Measurements from ENCODE around the gene PRPS1. TPM values are rescaled to one million over a fixed set of nuclear protein-coding genes. Genes with fewer than 3 reads are reported as not detected.

Gene PRPS1
- total RNA-seq, 1 donor from 2014 or later = 19.9 TPM

GRCh38 chrX:107597264-107597663 is 31.0 kb upstream of the PRPS1 start:
- Histone ChIP-seq H3K4me3 (no peak overlapping the region), H3K9me3 (no peaks in the 10 kb centered on the region), H3K27me3 (no peaks in the 10 kb centered on the region), H3K36me3 (no peaks in the 10 kb centered on the region), H3K27ac (no peak overlapping the region), H3K4me1 (no peaks in the 10 kb centered on the region)
- intact Hi-C loops (cut with DNase I) = no loop called here
- DNase-seq (ENCODE audit: extremely low spot score in 2 of 2) = no peak
- TF ChIP-seq POLR2A (IDR thresholded peaks at IDR 0.05) (no peak), POLR2AphosphoS5 (IDR thresholded peaks at IDR 0.05; ENCODE audit: insufficient read depth in 1 of 2, low read depth in 1 of 2) (no peak), CTCF (IDR thresholded peaks at IDR 0.05) (no peak)

- TF ChIP-seq POLR2A (IDR thresholded peaks at IDR 0.05) (no peak), CTCF (IDR thresholded peaks at IDR 0.05) (no peak), POLR2AphosphoS5 (IDR thresholded peaks at IDR 0.05; ENCODE audit: insufficient read depth in 1 of 2, low read depth in 1 of 2) (no peak)
These were observed 30.5 kb upstream of the PRPS1 start for GRCh38 chrX:107597791-107598190.

GRCh38 chrX:107599450-107599861 is 28.9 kb upstream of the PRPS1 start:
- H3K9me3 ChIP-seq = no peaks in the 10 kb centered on the region
- no peaks in the 10 kb centered on the region for H3K27me3 ChIP-seq
- intact Hi-C loops (cut with DNase I) = no loop called here
- no peaks in the 10 kb centered on the region for H3K36me3 ChIP-seq
- TF ChIP-seq POLR2A (IDR thresholded peaks at IDR 0.05) (no peak), POLR2AphosphoS5 (IDR thresholded peaks at IDR 0.05; ENCODE audit: insufficient read depth in 1 of 2, low read depth in 1 of 2) (no peak), CTCF (IDR thresholded peaks at IDR 0.05) (no peak)
- H3K4me1 ChIP-seq = no peaks in the 10 kb centered on the region
- no peak overlapping the region for H3K4me3 ChIP-seq
- no peak for DNase-seq (ENCODE audit: extremely low spot score in 2 of 2)
- H3K27ac ChIP-seq = no peak overlapping the region

More at GRCh38 chrX:107597791-107598190, 30.5 kb upstream of the PRPS1 start:
- H3K27ac ChIP-seq = no peak overlapping the region
- H3K4me3 ChIP-seq = no peak overlapping the region
- DNase-seq (ENCODE audit: extremely low spot score in 2 of 2) = no peak
- no peaks in the 10 kb centered on the region for H3K36me3 ChIP-seq
- intact Hi-C loops (cut with DNase I) = no loop called here
- H3K27me3 ChIP-seq = no peaks in the 10 kb centered on the region
- H3K4me1 ChIP-seq = no peaks in the 10 kb centered on the region
- no peaks in the 10 kb centered on the region for H3K9me3 ChIP-seq

GRCh38 chrX:107600366-107600765 is 27.9 kb upstream of the PRPS1 start:
- Histone ChIP-seq H3K4me1 (no peaks in the 10 kb centered on the region), H3K4me3 (no peak overlapping the region), H3K9me3 (no peaks in the 10 kb centered on the region), H3K36me3 (no peaks in the 10 kb centered on the region), H3K27me3 (no peaks in the 10 kb centered on the region), H3K27ac (no peak overlapping the region)
- TF ChIP-seq POLR2A (IDR thresholded peaks at IDR 0.05) (no peak), POLR2AphosphoS5 (IDR thresholded peaks at IDR 0.05; ENCODE audit: insufficient read depth in 1 of 2, low read depth in 1 of 2) (no peak), CTCF (IDR thresholded peaks at IDR 0.05) (no peak)
- intact Hi-C loops (cut with DNase I) = no loop called here
- no peak for DNase-seq (ENCODE audit: extremely low spot score in 2 of 2)

- Histone ChIP-seq H3K36me3 (no peaks in the 10 kb centered on the region), H3K4me3 (no peak overlapping the region), H3K4me1 (no peaks in the 10 kb centered on the region), H3K27me3 (no peaks in the 10 kb centered on the region), H3K27ac (no peak overlapping the region), H3K9me3 (no peaks in the 10 kb centered on the region)
- DNase-seq (ENCODE audit: extremely low spot score in 2 of 2) = no peak
- TF ChIP-seq POLR2A (IDR thresholded peaks at IDR 0.05) (no peak), POLR2AphosphoS5 (IDR thresholded peaks at IDR 0.05; ENCODE audit: insufficient read depth in 1 of 2, low read depth in 1 of 2) (no peak), CTCF (IDR thresholded peaks at IDR 0.05) (no peak)
- intact Hi-C loops (cut with DNase I) = no loop called here
These were observed 27.0 kb upstream of the PRPS1 start for GRCh38 chrX:107601326-107601725.

Data from vagina (tissue), 2 donors.